Measurements from ENCODE around the gene TAF7L.

The TAF7L gene

GRCh38 chrX:101220662-101221260 lies 70.4 kb downstream of the TAF7L start:
- no peak for DNase-seq (ENCODE audit: low spot score)

GRCh38 chrX:101219864-101220346 lies 71.2 kb downstream of the TAF7L start:
- DNase-seq (ENCODE audit: low spot score): no peak

- DNase-seq (ENCODE audit: low spot score): no peak
Measured at GRCh38 chrX:101219116-101219863, 71.8 kb downstream of the TAF7L start, which contains the start of gene DRP2. DRP2 (plus strand) TSS chrX:101219786; CDS start chrX:101231648, 11,862 bp downstream.
